Sigmoid colon (tissue), 3 donors: ENCODE results near the gene ELOVL5.

ENCODE experiments used
- POLR2A ChIP-seq, 2 donors: fragments of 450-650 bp; IDR thresholded peaks; one replicate each; pipeline ENCODE4 v1.6.1; 2016; ENCODE audit warnings: antibody characterized with exemption in 2 of 2, mild to moderate bottlenecking in 2 of 2, moderate library complexity in 2 of 2
- TF ChIP-seq, protein P1 (sequence below), 4 experiments: fragments of 450-650 bp in 3 of 4; fragments of 200-600 bp in 1 of 4; IDR thresholded peaks; one replicate each; pipeline ENCODE4 v1.5.1; 2016 to 2019; ENCODE audit warnings: antibody characterized with exemption in 4 of 4, mild to moderate bottlenecking in 3 of 4, moderate library complexity in 2 of 4

DNA sequence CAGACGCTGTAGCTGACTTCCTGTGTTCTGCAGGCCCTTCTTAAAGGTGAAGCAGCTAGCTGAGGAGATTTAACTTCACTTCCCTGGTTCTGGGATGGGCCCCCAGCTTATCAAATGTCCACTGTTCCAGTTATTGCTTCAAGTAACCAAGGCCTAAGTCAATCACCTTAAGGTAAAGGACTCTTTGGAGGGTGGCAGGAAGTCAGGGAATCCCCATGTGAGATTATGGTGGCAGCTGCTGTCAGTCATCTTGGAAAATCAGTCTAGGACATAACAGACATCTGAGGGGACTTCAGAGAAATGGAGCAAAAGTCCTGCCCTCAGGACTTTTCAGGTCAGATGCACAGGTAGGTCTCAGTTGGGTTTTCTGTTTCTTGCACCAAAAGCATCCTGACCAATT lies 3.8 kb downstream of the ELOVL5 start:
- TF ChIP-seq, protein P1, sequence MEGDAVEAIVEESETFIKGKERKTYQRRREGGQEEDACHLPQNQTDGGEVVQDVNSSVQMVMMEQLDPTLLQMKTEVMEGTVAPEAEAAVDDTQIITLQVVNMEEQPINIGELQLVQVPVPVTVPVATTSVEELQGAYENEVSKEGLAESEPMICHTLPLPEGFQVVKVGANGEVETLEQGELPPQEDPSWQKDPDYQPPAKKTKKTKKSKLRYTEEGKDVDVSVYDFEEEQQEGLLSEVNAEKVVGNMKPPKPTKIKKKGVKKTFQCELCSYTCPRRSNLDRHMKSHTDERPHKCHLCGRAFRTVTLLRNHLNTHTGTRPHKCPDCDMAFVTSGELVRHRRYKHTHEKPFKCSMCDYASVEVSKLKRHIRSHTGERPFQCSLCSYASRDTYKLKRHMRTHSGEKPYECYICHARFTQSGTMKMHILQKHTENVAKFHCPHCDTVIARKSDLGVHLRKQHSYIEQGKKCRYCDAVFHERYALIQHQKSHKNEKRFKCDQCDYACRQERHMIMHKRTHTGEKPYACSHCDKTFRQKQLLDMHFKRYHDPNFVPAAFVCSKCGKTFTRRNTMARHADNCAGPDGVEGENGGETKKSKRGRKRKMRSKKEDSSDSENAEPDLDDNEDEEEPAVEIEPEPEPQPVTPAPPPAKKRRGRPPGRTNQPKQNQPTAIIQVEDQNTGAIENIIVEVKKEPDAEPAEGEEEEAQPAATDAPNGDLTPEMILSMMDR (IDR thresholded peaks at IDR 0.05) = no peak
- no peak for TF ChIP-seq POLR2A (IDR thresholded peaks at IDR 0.05)
